CD4-positive, CD25-positive, alpha-beta regulatory T cell (primary cell): ENCODE data around the gene SHLD3. TPM values are rescaled to one million over a fixed set of nuclear protein-coding genes. Genes with fewer than 3 reads are reported as not detected.

Experiments
- polyA plus RNA-seq, 4 donors: library from polyadenylated mRNA; unstranded; fragments of 300-500 nt; fragmentation: Illumina TruSeq; gene quantifications; one replicate each; pipeline ENCODE4 v1.2.3, GENCODE V29; 2021
- total RNA-seq: library from RNA; stranded (reverse); gene quantifications from one replicate; pipeline ENCODE4 v1.2.3, GENCODE V29; 2022

The SHLD3 gene
- total and polyA plus RNA-seq, 5 donors from 2014 or later: 5.8 to 11.1 (median 6.3) TPM

Other genes starting within 250 kb of the SHLD3 start
- 1.5 TPM for gene ADAMTS6, start 143.1 kb upstream of the SHLD3 start, total RNA-seq
- under 1 TPM in 3 of 4 donors, not detected in 1; 0.03 to 0.18 (median 0.09) TPM for gene ADAMTS6, start 143.1 kb upstream of the SHLD3 start, polyA plus RNA-seq
- 47.9 TPM for gene CENPK, start 61.9 kb upstream of the SHLD3 start, total RNA-seq
- 10 to 100 TPM; 20.8 to 44.0 (median 39.1) TPM for gene CENPK, start 61.9 kb upstream of the SHLD3 start, polyA plus RNA-seq
- 93.8 TPM for gene PPWD1, start 61.7 kb upstream of the SHLD3 start, total RNA-seq
- 10 to 100 TPM; 31.7 to 38.0 (median 35.7) TPM for gene PPWD1, start 61.7 kb upstream of the SHLD3 start, polyA plus RNA-seq
- gene TRIM23, start 694 bp upstream of the SHLD3 start, total RNA-seq: 20.6 TPM
- gene TRIM23, start 694 bp upstream of the SHLD3 start, polyA plus RNA-seq: 10 to 100 TPM; 10.3 to 18.7 (median 11.5) TPM
- gene TRAPPC13, start within 50 bp of the SHLD3 start, total RNA-seq: 17.7 TPM
- 10 to 100 TPM; 15.5 to 20.5 (median 19.9) TPM for gene TRAPPC13, start within 50 bp of the SHLD3 start, polyA plus RNA-seq
- 84.3 TPM for gene SGTB, start 97.1 kb downstream of the SHLD3 start, total RNA-seq
- gene SGTB, start 97.1 kb downstream of the SHLD3 start, polyA plus RNA-seq: 10 to 100 TPM; 17.5 to 25.3 (median 21.5) TPM
- 1.4 TPM for gene NLN, start 97.2 kb downstream of the SHLD3 start, total RNA-seq
- 1 to 10 TPM in 3 of 4 donors, under 1 TPM in 1; 0.65 to 2.0 (median 1.7) TPM for gene NLN, start 97.2 kb downstream of the SHLD3 start, polyA plus RNA-seq